Gastroesophageal sphincter (tissue), 3 donors: ENCODE results near the gene KIF22.

Experiments used
- POLR2A ChIP-seq, 2 donors: fragments of 450-650 bp; IDR thresholded peaks; one replicate each; pipeline ENCODE4 v1.6.1; 2017; ENCODE audit warnings: antibody characterized with exemption in 2 of 2, mild to moderate bottlenecking in 2 of 2, moderate library complexity in 1 of 2
- TF ChIP-seq, protein P1 (sequence below), 4 experiments: fragments of 200-600 bp in 2 of 4; fragments of 450-650 bp in 2 of 4; sonication (generic) in 1 of 4; IDR thresholded peaks; one replicate each; pipeline ENCODE4 v1.5.1; 2017 to 2019; ENCODE audit warnings: antibody characterized with exemption in 4 of 4, mild to moderate bottlenecking in 2 of 4, moderate library complexity in 2 of 4

GRCh38 chr16:29743475-29743826, 47.1 kb upstream of the KIF22 start:
- no peak for TF ChIP-seq POLR2A (IDR thresholded peaks at IDR 0.05)
- TF ChIP-seq, protein P1, sequence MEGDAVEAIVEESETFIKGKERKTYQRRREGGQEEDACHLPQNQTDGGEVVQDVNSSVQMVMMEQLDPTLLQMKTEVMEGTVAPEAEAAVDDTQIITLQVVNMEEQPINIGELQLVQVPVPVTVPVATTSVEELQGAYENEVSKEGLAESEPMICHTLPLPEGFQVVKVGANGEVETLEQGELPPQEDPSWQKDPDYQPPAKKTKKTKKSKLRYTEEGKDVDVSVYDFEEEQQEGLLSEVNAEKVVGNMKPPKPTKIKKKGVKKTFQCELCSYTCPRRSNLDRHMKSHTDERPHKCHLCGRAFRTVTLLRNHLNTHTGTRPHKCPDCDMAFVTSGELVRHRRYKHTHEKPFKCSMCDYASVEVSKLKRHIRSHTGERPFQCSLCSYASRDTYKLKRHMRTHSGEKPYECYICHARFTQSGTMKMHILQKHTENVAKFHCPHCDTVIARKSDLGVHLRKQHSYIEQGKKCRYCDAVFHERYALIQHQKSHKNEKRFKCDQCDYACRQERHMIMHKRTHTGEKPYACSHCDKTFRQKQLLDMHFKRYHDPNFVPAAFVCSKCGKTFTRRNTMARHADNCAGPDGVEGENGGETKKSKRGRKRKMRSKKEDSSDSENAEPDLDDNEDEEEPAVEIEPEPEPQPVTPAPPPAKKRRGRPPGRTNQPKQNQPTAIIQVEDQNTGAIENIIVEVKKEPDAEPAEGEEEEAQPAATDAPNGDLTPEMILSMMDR (IDR thresholded peaks at IDR 0.05): no peak
